Gastrocnemius medialis (tissue), 4 donors: ENCODE measurements around the gene RASAL2.

Source experiments
- POLR2A ChIP-seq, 2 donors: fragments of 450-650 bp; IDR thresholded peaks; one replicate each; pipeline ENCODE4 v1.6.1; 2017; ENCODE audit warnings: antibody characterized with exemption in 2 of 2, mild to moderate bottlenecking in 2 of 2, moderate library complexity in 2 of 2
- TF ChIP-seq, protein P1 (sequence below), 5 experiments: fragments of 450-650 bp in 3 of 5; fragments of 200-600 bp in 2 of 5; sonication (generic) in 2 of 5; IDR thresholded peaks in 4 of 5; conservative IDR thresholded peaks in 1 of 5; 1 replicate in 4 of 5; 2 replicates in 1 of 5; pipeline ENCODE4 v1.5.1; 2016 to 2019; ENCODE audit warnings: antibody characterized with exemption in 5 of 5, mild to moderate bottlenecking in 3 of 5, moderate library complexity in 3 of 5

- TF ChIP-seq, protein P1, sequence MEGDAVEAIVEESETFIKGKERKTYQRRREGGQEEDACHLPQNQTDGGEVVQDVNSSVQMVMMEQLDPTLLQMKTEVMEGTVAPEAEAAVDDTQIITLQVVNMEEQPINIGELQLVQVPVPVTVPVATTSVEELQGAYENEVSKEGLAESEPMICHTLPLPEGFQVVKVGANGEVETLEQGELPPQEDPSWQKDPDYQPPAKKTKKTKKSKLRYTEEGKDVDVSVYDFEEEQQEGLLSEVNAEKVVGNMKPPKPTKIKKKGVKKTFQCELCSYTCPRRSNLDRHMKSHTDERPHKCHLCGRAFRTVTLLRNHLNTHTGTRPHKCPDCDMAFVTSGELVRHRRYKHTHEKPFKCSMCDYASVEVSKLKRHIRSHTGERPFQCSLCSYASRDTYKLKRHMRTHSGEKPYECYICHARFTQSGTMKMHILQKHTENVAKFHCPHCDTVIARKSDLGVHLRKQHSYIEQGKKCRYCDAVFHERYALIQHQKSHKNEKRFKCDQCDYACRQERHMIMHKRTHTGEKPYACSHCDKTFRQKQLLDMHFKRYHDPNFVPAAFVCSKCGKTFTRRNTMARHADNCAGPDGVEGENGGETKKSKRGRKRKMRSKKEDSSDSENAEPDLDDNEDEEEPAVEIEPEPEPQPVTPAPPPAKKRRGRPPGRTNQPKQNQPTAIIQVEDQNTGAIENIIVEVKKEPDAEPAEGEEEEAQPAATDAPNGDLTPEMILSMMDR (IDR thresholded peaks at IDR 0.05 in 4 of 5, conservative IDR thresholded peaks at IDR 0.05 in 1 of 5), result no peak
- no peak for TF ChIP-seq POLR2A (IDR thresholded peaks at IDR 0.05)
Observed at GRCh38 chr1:178323067-178323466, 229.2 kb downstream of the RASAL2 start.
